Left renal pelvis (tissue), 4 donors: ENCODE results near the gene STAG2. TPM values are rescaled to one million over a fixed set of nuclear protein-coding genes. Genes with fewer than 3 reads are reported as not detected.

ENCODE experiments used
- polyA plus RNA-seq, 4 donors: library from polyadenylated mRNA; unstranded; fragments of 120-200 nt; gene quantifications; one replicate each; pipeline ENCODE4 v1.2.1, GENCODE V29; 2013; ENCODE audit not compliant: insufficient read length in 4 of 4

Gene STAG2
- polyA plus RNA-seq, 4 donors = 93.5 to 143 (median 117) TPM

Other genes starting within 250 kb of the STAG2 start
- gene THOC2, start 228.7 kb upstream of the STAG2 start, polyA plus RNA-seq = 100 to 1,000 TPM in 3 of 4 donors, 10 to 100 TPM in 1; 95.2 to 138 (median 131) TPM
- 10 to 100 TPM; 35.2 to 46.2 (median 41.0) TPM for gene XIAP, start 101.7 kb upstream of the STAG2 start, polyA plus RNA-seq